Esophagus squamous epithelium (tissue), 5 donors: Measurements from ENCODE around the gene BANP. TPM values are rescaled to one million over a fixed set of nuclear protein-coding genes. Genes with fewer than 3 reads are reported as not detected.
"Not testable (repeated sequence)": the region's sequence is repeated elsewhere in the genome, so short reads cannot be mapped to it uniquely, and the experiment has no call there.

Experiments used
- DNase-seq: peaks from one replicate; lab custom pipeline; 2025; lab: John Stamatoyannopoulos, UW
- H3K27ac ChIP-seq, 4 donors: fragments of 200-600 bp; sonication (generic); one replicate each; pipeline ENCODE4 v1.5.1; 2016 to 2019; ENCODE audit warnings: mild to moderate bottlenecking in 1 of 4
- H3K27me3 ChIP-seq, 4 donors: fragments of 200-600 bp; sonication (generic); 1 replicate in 3 of 4; 2 replicates in 1 of 4; pipeline versions ENCODE4 v1.5.1 to v1.6.0; 2017 to 2021; ENCODE audit warnings: antibody characterized with exemption in 1 of 4
- H3K36me3 ChIP-seq, 3 donors: fragments of 200-600 bp; sonication (generic); one replicate each; pipeline ENCODE4 v1.5.1; 2016 to 2019
- H3K4me1 ChIP-seq, 3 donors: fragments of 200-600 bp; sonication (generic); one replicate each; pipeline ENCODE4 v1.5.1; 2017 to 2019
- H3K4me3 ChIP-seq, 4 donors: fragments of 200-600 bp; sonication (generic); 1 replicate in 3 of 4; 2 replicates in 1 of 4; pipeline ENCODE4 v1.5.1; 2016 to 2019; ENCODE audit warnings: mild to moderate bottlenecking in 2 of 4, moderate library complexity in 1 of 4
- H3K9me3 ChIP-seq, 3 donors: fragments of 200-600 bp; sonication (generic); one replicate each; pipeline ENCODE4 v1.5.1; 2016 to 2019
- POLR2A ChIP-seq, 4 donors: fragments of 450-650 bp; IDR thresholded peaks; one replicate each; pipeline ENCODE4 v1.6.1; 2017; ENCODE audit warnings: antibody characterized with exemption in 4 of 4, mild to moderate bottlenecking in 4 of 4, moderate library complexity in 3 of 4
- WGBS, 2 donors: methylation state at CpG; one replicate each; pipeline ENCODE4 v1.1.5; 2018; 5-methylcytosine and 5-hydroxymethylcytosine counted together
- intact Hi-C: fragments of 100-400 bp; cut with DNase I; formaldehyde crosslinking; loops from one replicate; pipeline ENCODE4 v1.15.0; 2022
- total RNA-seq, 4 donors: library from RNA; depleted of rRNA; stranded (reverse); fragments of >200 nt; gene quantifications; one replicate each; pipeline ENCODE4 v1.1.0, GENCODE V29; 2016
- TF ChIP-seq, protein P1 (sequence below), 6 experiments: fragments of 450-650 bp in 4 of 6; fragments of 200-600 bp in 2 of 6; sonication (generic) in 2 of 6; IDR thresholded peaks; one replicate each; pipeline ENCODE4 v1.5.1; 2016 to 2019; ENCODE audit warnings: antibody characterized with exemption in 6 of 6, mild to moderate bottlenecking in 4 of 6, moderate library complexity in 4 of 6
- donor health status: DM: yes; HTN: yes; CAD: no.

BANP gene
- total RNA-seq, 4 donors from 2014 or later = 13.8 to 19.9 (median 14.1) TPM

DNA sequence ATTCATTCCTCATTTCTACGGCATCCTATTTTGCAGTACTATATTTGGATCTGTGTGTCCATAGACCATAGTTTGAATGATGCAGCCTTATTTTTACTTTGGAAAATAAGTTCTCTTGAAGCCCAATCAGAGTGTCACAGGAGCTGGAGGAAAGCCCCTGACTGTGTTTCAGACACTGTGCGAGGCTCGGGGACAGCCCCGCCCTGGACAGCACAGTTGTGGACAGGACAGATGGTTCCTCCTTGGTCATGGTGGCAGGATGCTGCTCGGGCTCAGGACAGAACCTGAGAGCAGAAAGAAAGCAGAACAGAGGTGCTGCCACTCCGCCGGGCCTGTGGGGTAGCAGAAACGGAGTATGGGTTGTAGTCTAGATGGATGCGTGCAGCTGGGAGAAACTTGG lies 22.9 kb downstream of the BANP start:
- intact Hi-C loops = no loop called here
- H3K4me1 ChIP-seq = peaks cover 0 to 13% (median 0%) of the 10 kb centered on the region in 3 donors
- H3K27ac ChIP-seq = no peak overlapping the region
- no peak for DNase-seq
- peaks cover 0 to 38% (median 0%) of the 10 kb centered on the region in 3 donors for H3K36me3 ChIP-seq
- no peak for TF ChIP-seq POLR2A (IDR thresholded peaks at IDR 0.05)
- TF ChIP-seq, protein P1, sequence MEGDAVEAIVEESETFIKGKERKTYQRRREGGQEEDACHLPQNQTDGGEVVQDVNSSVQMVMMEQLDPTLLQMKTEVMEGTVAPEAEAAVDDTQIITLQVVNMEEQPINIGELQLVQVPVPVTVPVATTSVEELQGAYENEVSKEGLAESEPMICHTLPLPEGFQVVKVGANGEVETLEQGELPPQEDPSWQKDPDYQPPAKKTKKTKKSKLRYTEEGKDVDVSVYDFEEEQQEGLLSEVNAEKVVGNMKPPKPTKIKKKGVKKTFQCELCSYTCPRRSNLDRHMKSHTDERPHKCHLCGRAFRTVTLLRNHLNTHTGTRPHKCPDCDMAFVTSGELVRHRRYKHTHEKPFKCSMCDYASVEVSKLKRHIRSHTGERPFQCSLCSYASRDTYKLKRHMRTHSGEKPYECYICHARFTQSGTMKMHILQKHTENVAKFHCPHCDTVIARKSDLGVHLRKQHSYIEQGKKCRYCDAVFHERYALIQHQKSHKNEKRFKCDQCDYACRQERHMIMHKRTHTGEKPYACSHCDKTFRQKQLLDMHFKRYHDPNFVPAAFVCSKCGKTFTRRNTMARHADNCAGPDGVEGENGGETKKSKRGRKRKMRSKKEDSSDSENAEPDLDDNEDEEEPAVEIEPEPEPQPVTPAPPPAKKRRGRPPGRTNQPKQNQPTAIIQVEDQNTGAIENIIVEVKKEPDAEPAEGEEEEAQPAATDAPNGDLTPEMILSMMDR (IDR thresholded peaks at IDR 0.05) = no peak
- peaks cover 0 to 14% (median 14%) of the 10 kb centered on the region in 3 donors for H3K9me3 ChIP-seq
- 82 to 83% methylated on average over 9 of the region's 9 CpGs for WGBS, 2 donors
- H3K27me3 ChIP-seq = no peaks in the 10 kb centered on the region
- H3K4me3 ChIP-seq = no peak overlapping the region

DNA sequence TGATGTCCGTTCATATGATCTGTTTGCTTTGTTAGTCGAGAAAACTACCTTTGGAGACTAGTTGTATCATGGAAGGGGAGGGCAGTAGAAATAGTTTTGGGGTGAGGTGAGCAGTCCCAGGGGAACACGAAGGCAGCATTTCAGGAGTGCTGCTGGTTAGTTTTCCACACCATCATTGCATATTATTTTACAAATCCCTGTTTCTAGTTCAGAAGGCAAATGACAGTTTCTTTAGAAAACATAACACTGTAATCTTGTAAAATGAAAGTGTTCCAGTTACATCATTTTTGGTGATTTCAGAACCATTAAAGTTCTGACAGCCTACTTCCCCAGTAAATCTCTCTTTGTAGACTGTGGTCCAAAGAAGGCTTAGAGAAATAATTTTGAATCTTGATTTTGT lies 25.4 kb downstream of the BANP start:
- TF ChIP-seq, protein P1 (IDR thresholded peaks at IDR 0.05) = no peak
- TF ChIP-seq POLR2A (IDR thresholded peaks at IDR 0.05) = no peak
- H3K9me3 ChIP-seq = peaks cover 0 to 11% (median 9%) of the 10 kb centered on the region in 3 donors
- intact Hi-C loops = no loop called here
- no peak overlapping the region for H3K27ac ChIP-seq
- peaks cover 0 to 13% (median 0%) of the 10 kb centered on the region in 3 donors for H3K4me1 ChIP-seq
- no peaks in the 10 kb centered on the region for H3K27me3 ChIP-seq
- DNase-seq = no peak
- no peak overlapping the region for H3K4me3 ChIP-seq
- peaks cover 0 to 41% (median 0%) of the 10 kb centered on the region in 3 donors for H3K36me3 ChIP-seq
- 78 to 86% methylated on average over 1 to 3 of the region's 3 CpGs for WGBS, 2 donors

DNA sequence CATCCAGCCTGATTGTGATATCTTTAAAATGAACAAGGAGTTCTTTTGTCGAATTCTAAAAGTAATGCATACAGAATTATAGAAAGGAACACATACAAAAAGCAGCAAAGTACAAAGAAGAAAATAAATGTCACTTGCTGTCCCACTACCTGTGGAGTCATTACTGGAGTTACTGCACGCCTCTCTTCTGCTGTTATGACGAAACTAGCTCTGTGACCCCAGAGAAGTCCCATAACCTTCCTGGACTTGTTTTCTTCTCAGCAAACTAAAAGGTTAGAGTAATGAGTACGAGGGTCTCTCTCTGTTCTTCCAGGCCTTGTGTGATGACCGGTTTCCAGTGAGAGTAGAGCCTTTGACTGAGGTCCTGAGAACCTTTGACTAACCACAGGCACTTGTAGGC lies 26.9 kb downstream of the BANP start:
- intact Hi-C loops = no loop called here
- H3K27ac ChIP-seq = no peak overlapping the region
- H3K27me3 ChIP-seq = no peaks in the 10 kb centered on the region
- peaks cover 0 to 13% (median 0%) of the 10 kb centered on the region in 3 donors for H3K4me1 ChIP-seq
- H3K4me3 ChIP-seq = no peak overlapping the region
- H3K36me3 ChIP-seq = peaks cover 0 to 51% (median 0%) of the 10 kb centered on the region in 3 donors
- no peaks in the 10 kb centered on the region for H3K9me3 ChIP-seq
- 84 to 89% methylated on average over 4 to 5 of the region's 5 CpGs for WGBS, 2 donors
- DNase-seq = no peak
- TF ChIP-seq, protein P1 (IDR thresholded peaks at IDR 0.05) = no peak
- TF ChIP-seq POLR2A (IDR thresholded peaks at IDR 0.05) = no peak

DNA sequence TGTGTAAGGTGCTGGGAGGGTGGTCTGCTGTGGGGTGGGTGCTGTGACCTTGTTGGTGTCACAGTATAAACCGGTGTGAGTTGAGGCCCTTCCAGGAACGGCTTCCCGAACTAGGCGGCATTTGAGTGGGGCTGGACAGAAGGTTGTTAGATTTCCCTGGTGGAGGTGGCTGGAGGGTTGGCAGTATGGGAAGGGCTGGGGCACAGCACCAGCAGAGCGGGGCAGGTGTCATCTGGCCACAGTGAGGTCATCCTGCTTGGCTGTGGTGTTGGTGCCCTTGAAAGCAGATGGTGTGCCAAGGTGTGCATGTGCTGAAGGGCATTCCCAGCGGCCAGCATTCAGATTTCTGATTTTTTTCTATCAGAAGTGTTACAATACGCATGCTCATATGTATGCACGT lies 28.1 kb downstream of the BANP start:
- H3K27me3 ChIP-seq = no peaks in the 10 kb centered on the region
- DNase-seq = no peak
- TF ChIP-seq POLR2A (IDR thresholded peaks at IDR 0.05) = no peak
- TF ChIP-seq, protein P1 (IDR thresholded peaks at IDR 0.05) = no peak
- H3K27ac ChIP-seq = no peak overlapping the region
- peaks cover 0 to 55% (median 0%) of the 10 kb centered on the region in 3 donors for H3K36me3 ChIP-seq
- H3K9me3 ChIP-seq = no peaks in the 10 kb centered on the region
- 92 to 93% methylated on average over 4 of the region's 8 CpGs for WGBS, 2 donors
- H3K4me3 ChIP-seq = no peak overlapping the region
- H3K4me1 ChIP-seq = peaks cover 0 to under 1% (median 0%) of the 10 kb centered on the region in 3 donors
- intact Hi-C loops = no loop called here

DNA sequence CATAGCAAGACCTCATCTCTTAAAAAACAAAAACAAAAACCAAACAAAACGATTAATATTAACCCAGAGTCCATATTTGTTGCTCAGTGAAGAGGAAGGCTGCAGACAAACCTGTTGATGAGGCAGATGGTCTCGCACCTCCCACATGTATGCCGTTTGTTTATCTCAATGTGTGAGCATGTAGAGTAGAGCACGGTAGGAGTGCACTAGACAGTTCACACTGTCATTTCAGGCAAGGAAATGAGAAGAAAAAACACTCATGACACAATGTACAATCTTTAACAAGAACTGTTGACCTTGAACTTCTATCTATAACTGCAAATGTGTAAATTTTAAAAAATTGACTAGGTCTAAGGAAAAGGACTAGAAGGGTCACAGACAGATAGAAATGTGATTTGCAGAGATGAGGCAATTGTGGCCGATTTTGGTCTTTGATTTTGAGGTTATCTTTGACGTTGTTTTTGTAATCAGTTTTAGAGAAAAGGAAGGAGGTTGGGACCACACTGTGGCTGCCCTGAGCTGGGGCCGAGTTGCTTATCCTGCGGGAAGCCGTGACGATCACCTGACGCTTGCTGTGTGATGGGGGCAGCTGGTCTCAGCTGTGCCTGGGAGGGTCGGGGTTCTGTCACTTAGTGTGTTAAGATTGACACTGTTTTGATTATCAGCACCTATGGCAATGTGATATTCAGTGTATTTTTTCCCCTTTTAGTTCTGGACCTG lies 28.8 kb downstream of the BANP start:
- intact Hi-C loops, H3K27ac ChIP-seq, H3K27me3 ChIP-seq, H3K4me1 ChIP-seq, H3K4me3 ChIP-seq, H3K9me3 ChIP-seq, DNase-seq: not testable (repeated sequence)
- WGBS, 2 donors = 71 to 84% methylated on average over 12 of the region's 12 CpGs
- H3K36me3 ChIP-seq = peaks cover 0 to 60% (median 0%) of the 10 kb centered on the region in 3 donors

DNA sequence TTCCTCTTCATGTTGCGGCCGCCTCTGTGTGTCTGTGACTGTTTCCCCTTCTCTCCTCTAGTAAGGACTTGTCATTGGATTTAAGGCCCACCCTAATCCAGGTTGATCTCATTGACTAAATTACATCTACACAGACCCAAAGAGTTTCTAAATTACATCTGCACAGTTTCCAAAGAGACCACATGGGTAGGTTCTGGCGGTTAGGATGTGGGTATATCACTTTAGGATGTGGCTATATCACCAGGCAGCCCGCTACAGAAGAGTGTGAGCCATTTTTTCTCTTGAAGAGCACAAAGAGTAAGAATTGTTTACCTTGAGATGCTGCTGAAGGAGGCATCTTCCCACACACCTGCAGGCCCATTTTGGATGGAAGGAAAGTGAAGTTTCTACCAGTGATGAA lies 30.1 kb downstream of the BANP start:
- H3K27me3 ChIP-seq, H3K9me3 ChIP-seq, DNase-seq, H3K4me1 ChIP-seq, H3K4me3 ChIP-seq, H3K27ac ChIP-seq, intact Hi-C loops: not testable (repeated sequence)
- 79 to 80% methylated on average over 4 of the region's 4 CpGs for WGBS, 2 donors
- H3K36me3 ChIP-seq = peaks cover 0 to 68% (median 0%) of the 10 kb centered on the region in 3 donors
